HCT116 (cell line): Measurements from ENCODE around the gene PRKAG1. TPM values are rescaled to one million over a fixed set of nuclear protein-coding genes. Genes with fewer than 3 reads are reported as not detected.

Experiments
- ATAC-seq: fragments of 200-7000 bp; cut with Tn5 transposase; 2 replicates; pipeline ENCODE4 v1.9.1; 2020; ENCODE audit warnings: mild to moderate bottlenecking, moderate library complexity
- BruUV-seq: library from RNA; stranded (reverse); fragments of 400-500 nt; replicated peaks from 2 replicates; lab custom pipeline; 2021; lab: Mats Ljungman, UMichigan
- CTCF ChIA-PET: fragments of 300-600 bp; sonication (Branson Sonifier 250); formaldehyde crosslinking; loops from one replicate; lab custom pipeline; 2021; ENCODE audit warnings: antibody characterized with exemption; lab: Charles Lee
- POLR2A ChIA-PET: fragments of 300-600, 350-600 bp; sonication (Branson Sonifier 250); formaldehyde crosslinking; loops from one replicate; lab custom pipeline; 2021; ENCODE audit warnings: antibody characterized with exemption; lab: Charles Lee
- RAD21 ChIA-PET, 2 experiments: fragments of 300-600 bp; sonication (Branson Sonifier 250); formaldehyde crosslinking; loops; one replicate each; lab custom pipeline; 2023; ENCODE audit warnings: low total read pairs in 2 of 2; ENCODE audit not compliant: uncharacterized antibody in 2 of 2, unreplicated experiment in 2 of 2, low non-redundant PET in 1 of 2; lab: Charles Lee
- DNase-seq: peaks from one replicate; pipeline ENCODE4 v3.0.0-alpha.2; 2010; ENCODE audit warnings: low read depth, low spot score
- H2AFZ ChIP-seq: fragments of 200-600 bp; shearing (Covaris generic), sonication (generic); 2 replicates; pipeline ENCODE4 v1.6.1; 2017; ENCODE audit warnings: low read depth, mixed run types, mixed read lengths, antibody characterized with exemption, low read length; ENCODE audit not compliant: poor library complexity, severe bottlenecking
- H3K27ac ChIP-seq: 2 replicates; pipeline ENCODE4 v1.5.1; 2012; ENCODE audit warnings: low read depth, low read length
- H3K27me3 ChIP-seq: fragments of 200-600 bp; sonication (generic); 2 replicates; pipeline ENCODE4 v1.6.1; 2016; ENCODE audit warnings: mixed run types, low read length, mixed read lengths; ENCODE audit not compliant: insufficient read depth
- H3K36me3 ChIP-seq, 2 experiments: fragments of 200-500 bp in 1 of 2; fragments of 200-600 bp in 1 of 2; sonication (Bioruptor generic) in 1 of 2; sonication (generic) in 1 of 2; 2 replicates each; pipeline versions ENCODE4 v1.5.1 to v1.6.1; 2014 to 2016; ENCODE audit warnings: low read length in 2 of 2, inconsistent platforms in 1 of 2, mixed read lengths in 1 of 2, mixed run types in 1 of 2; ENCODE audit not compliant: insufficient read depth in 2 of 2, control insufficient read depth in 1 of 2
- H3K4me1 ChIP-seq, 2 experiments: fragments of 200-600 bp in 1 of 2; sonication (generic) in 1 of 2; 2 replicates each; pipeline versions ENCODE4 v1.5.1 to v1.6.1; 2012 to 2017; ENCODE audit warnings: low read length in 2 of 2, inconsistent platforms in 1 of 2, mild to moderate bottlenecking in 1 of 2, mixed read lengths in 1 of 2, mixed run types in 1 of 2, moderate library complexity in 1 of 2; ENCODE audit not compliant: insufficient read depth in 2 of 2, control insufficient read depth in 1 of 2
- H3K4me2 ChIP-seq: fragments of 200-600 bp; sonication (generic); 2 replicates; pipeline ENCODE4 v1.6.1; 2017; ENCODE audit warnings: mixed run types, low read length, mixed read lengths
- H3K4me3 ChIP-seq, 2 experiments: fragments of 200-600 bp in 1 of 2; sonication (generic) in 1 of 2; replicated peaks in 1 of 2; 2 replicates each; pipeline ENCODE4 v1.5.1; 2011 to 2016; ENCODE audit warnings: low read length in 2 of 2, control low read depth in 1 of 2, low read depth in 1 of 2, mild to moderate bottlenecking in 1 of 2, mixed read lengths in 1 of 2, mixed run types in 1 of 2
- H3K79me2 ChIP-seq: fragments of 200-600 bp; sonication (generic); 2 replicates; pipeline ENCODE4 v1.6.1; 2017; ENCODE audit warnings: mild to moderate bottlenecking, mixed run types, low read length, moderate library complexity, mixed read lengths; ENCODE audit not compliant: insufficient read depth
- H3K9ac ChIP-seq: fragments of 200-600 bp; sonication (generic); 2 replicates; pipeline ENCODE4 v1.6.1; 2016; ENCODE audit warnings: low read length, mixed read lengths
- H3K9me2 ChIP-seq: fragments of 200-600 bp; sonication (generic), shearing (Covaris generic); 2 replicates; pipeline ENCODE4 v1.6.1; 2017; ENCODE audit warnings: mixed run types, mild to moderate bottlenecking, moderate library complexity; ENCODE audit not compliant: insufficient read depth
- H3K9me3 ChIP-seq, 2 experiments: fragments of 200-500 bp in 1 of 2; fragments of 200-600 bp in 1 of 2; sonication (Bioruptor generic) in 1 of 2; sonication (generic) in 1 of 2; 2 replicates each; pipeline ENCODE4 v1.6.1; 2014 to 2017; ENCODE audit warnings: low read length in 2 of 2, mixed read lengths in 2 of 2, inconsistent platforms in 1 of 2, low read depth in 1 of 2, mild to moderate bottlenecking in 1 of 2, mixed run types in 1 of 2, moderate library complexity in 1 of 2; ENCODE audit not compliant: control insufficient read depth in 1 of 2, insufficient read depth in 1 of 2
- H4K20me1 ChIP-seq: fragments of 200-600 bp; sonication (generic), shearing (Covaris generic); 2 replicates; pipeline ENCODE4 v1.6.1; 2017; ENCODE audit warnings: mixed run types, mild to moderate bottlenecking, moderate library complexity; ENCODE audit not compliant: insufficient read depth
- CBX3 ChIP-seq: IDR thresholded peaks from 2 replicates; pipeline ENCODE4 v1.6.1; 2012; ENCODE audit warnings: low read depth
- CTCF ChIP-seq, 3 experiments: fragments of 200-600 bp in 1 of 3; sonication (generic) in 1 of 3; IDR thresholded peaks in 2 of 3; conservative IDR thresholded peaks in 1 of 3; 2 replicates each; pipeline ENCODE4 v1.5.1; 2012 to 2017; ENCODE audit warnings: low read depth in 2 of 3, low read length in 2 of 3, antibody characterized with exemption in 1 of 3, borderline replicate concordance in 1 of 3, control low read depth in 1 of 3, mild to moderate bottlenecking in 1 of 3, mixed read lengths in 1 of 3, mixed run types in 1 of 3, moderate library complexity in 1 of 3; ENCODE audit not compliant: insufficient read depth in 1 of 3
- FOSL1 ChIP-seq: IDR thresholded peaks from 2 replicates; pipeline ENCODE4 v1.6.1; 2012; ENCODE audit warnings: low read depth
- JUND ChIP-seq: IDR thresholded peaks from 2 replicates; pipeline ENCODE4 v1.6.1; 2012
- POLR2AphosphoS5 ChIP-seq: IDR thresholded peaks from 2 replicates; pipeline ENCODE4 v1.6.1; 2011; ENCODE audit warnings: mild to moderate bottlenecking, low read depth, low read length, moderate library complexity
- RAD21 ChIP-seq: IDR thresholded peaks from 2 replicates; pipeline ENCODE4 v1.6.1; 2012; ENCODE audit warnings: low read depth, mild to moderate bottlenecking
- SIN3A ChIP-seq: IDR thresholded peaks from 2 replicates; pipeline ENCODE4 v1.6.1; 2012; ENCODE audit warnings: low read depth
- SRF ChIP-seq: IDR thresholded peaks from 2 replicates; pipeline ENCODE4 v1.6.1; 2012; ENCODE audit warnings: low read depth
- YY1 ChIP-seq: IDR thresholded peaks from 2 replicates; pipeline ENCODE4 v1.6.1; 2011; ENCODE audit warnings: low read length, low read depth, moderate library complexity, mild to moderate bottlenecking; ENCODE audit not compliant: insufficient replicate concordance; ENCODE audit errors: extremely low read depth
- ZFX ChIP-seq: fragments of 450-650 bp; IDR thresholded peaks from 2 replicates; pipeline ENCODE4 v1.6.1; 2017
- intact Hi-C: fragments of 100-400 bp; cut with micrococcal nuclease; formaldehyde crosslinking; loops from 2 replicates; pipeline ENCODE4 v1.10.0; 2022
- total RNA-seq: library from RNA; stranded (reverse); gene quantifications from one replicate; pipeline ENCODE4 v1.2.1, GENCODE V29; 2021; ENCODE audit not compliant: unreplicated experiment
- TF ChIP-seq, protein P1 (sequence below): IDR thresholded peaks from 2 replicates; pipeline ENCODE4 v1.6.1; 2012
- TF ChIP-seq, protein P2 (sequence below): IDR thresholded peaks from 2 replicates; pipeline ENCODE4 v1.6.1; 2012

The PRKAG1 gene
- total RNA-seq, 1 experiment from 2014 or later: 64.6 TPM

DNA sequence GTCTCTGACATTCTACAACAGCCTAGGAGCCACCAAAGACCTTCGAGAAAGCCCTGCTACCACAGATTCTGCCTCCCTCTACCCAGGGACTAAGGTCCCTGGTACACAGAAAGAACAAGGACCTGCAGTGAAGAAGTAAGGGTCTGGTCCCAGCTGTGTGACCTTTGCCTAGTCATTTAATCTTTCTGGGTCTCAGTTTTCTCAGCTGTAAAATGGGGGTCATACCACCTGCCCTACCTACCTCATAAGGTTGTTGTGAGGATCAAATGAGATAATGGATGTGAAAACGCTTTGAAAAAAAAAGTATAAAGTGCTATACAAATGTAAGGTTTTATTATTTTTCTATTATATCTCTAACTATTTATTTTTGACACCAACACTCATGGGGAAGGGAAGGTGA, 5.2 kb upstream of the PRKAG1 start:
- intact Hi-C loops: no loop called here
- Histone ChIP-seq H2AFZ (no peak overlapping the region), H4K20me1 (no peaks in the 10 kb centered on the region), H3K79me2 (peaks cover 14% of the 10 kb centered on the region; the same call in 1 of the 2 replicates), H3K27me3 (no peaks in the 10 kb centered on the region), H3K4me1 (peaks cover 0 to 12% of the 10 kb centered on the region in 2 experiments; a peak in 2 of 4 replicates), H3K4me2 (no peak overlapping the region), H3K9me2 (no peaks in the 10 kb centered on the region), H3K27ac (no peak overlapping the region), H3K4me3 (no peak overlapping the region), H3K9me3 (no peaks in the 10 kb centered on the region), H3K36me3 (peaks cover 44 to 52% of the 10 kb centered on the region in 2 experiments), H3K9ac (no peak overlapping the region)
- ChIA-PET CTCF (interaction anchor here (1.4 kb wide), 1 partner anchor 20 kb away, joined by 4 read pairs; no protein-coding TSS in a partner anchor), POLR2A (no interaction called here), RAD21 (no interaction called here)
- DNase-seq: no peak
- no TSS peak for BruUV-seq
- ATAC-seq: no peak
- no peak for TF ChIP-seq FOSL1
- TF ChIP-seq SRF: no peak
- no peak for TF ChIP-seq RAD21
- TF ChIP-seq ZFX: no peak
- no peak for TF ChIP-seq YY1
- TF ChIP-seq, protein P1, sequence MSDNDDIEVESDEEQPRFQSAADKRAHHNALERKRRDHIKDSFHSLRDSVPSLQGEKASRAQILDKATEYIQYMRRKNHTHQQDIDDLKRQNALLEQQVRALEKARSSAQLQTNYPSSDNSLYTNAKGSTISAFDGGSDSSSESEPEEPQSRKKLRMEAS: no peak
- TF ChIP-seq CTCF (IDR thresholded peaks at IDR 0.05 in 2 of 3, conservative IDR thresholded peaks at IDR 0.05 in 1 of 3; ENCODE audit: borderline replicate concordance in 1 of 3, insufficient read depth in 1 of 3, low read depth in 2 of 3, low read length in 2 of 3): no peak
- TF ChIP-seq, protein P2, sequence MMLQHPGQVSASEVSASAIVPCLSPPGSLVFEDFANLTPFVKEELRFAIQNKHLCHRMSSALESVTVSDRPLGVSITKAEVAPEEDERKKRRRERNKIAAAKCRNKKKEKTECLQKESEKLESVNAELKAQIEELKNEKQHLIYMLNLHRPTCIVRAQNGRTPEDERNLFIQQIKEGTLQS: no peak
- TF ChIP-seq CBX3: no peak
- TF ChIP-seq JUND: no peak
- no peak for TF ChIP-seq SIN3A
- TF ChIP-seq POLR2AphosphoS5: no peak
